ENCODE results near the gene ARID1B.

ARID1B gene

DNA sequence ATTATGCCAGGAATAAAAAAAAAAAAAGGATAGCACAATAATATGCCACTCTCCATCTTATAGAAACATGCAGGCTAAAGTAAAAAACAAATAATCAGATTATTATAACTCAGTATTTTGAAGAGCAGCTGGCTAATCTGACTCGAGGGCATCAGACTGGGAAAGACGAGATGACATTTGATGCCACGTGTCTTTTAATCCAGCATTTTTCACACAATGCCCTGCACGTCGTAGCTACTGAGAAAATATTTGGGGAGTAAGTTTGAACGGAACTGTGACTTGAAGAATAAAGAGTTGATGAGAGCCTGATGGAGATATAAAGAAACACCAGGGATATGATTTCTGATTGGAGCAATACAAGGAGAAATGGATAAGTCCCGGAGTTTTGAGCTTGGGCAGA is 237.7 kb downstream of the ARID1B start:
- no peak overlapping the region for H2BK120ac ChIP-seq (ENCODE audit: insufficient read depth, low read length, poor library complexity)
- H2BK5ac ChIP-seq (ENCODE audit: low read depth, low read length, poor library complexity): no peak overlapping the region
- no peak overlapping the region for H4K12ac ChIP-seq (ENCODE audit: low read depth, low read length)

DNA sequence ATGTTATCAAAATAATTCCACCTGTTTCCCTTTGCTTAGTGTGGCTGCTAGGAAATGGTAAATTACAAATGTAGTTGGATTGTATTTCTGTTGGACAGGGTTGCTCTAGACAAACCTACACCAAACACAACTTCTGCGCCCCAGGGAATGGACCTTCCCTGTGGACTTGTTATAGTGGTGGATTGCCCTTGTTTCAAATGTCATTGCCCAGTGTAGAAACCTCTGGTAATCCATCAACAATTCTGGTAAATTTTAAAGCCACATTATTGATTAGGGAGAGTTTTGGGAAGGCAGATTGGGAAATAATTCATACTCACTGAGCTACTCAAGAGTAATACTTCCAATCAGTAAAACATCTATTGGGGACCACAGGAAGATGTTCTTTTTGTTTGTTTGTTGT is 239.8 kb downstream of the ARID1B start:
- Histone ChIP-seq H2BK12ac (ENCODE audit: low read length) (no peak overlapping the region), H4K8ac (ENCODE audit: low read depth, low read length) (no peak overlapping the region), H3K4me3 (ENCODE audit: low read depth, low read length) (no peak overlapping the region), H3K14ac (ENCODE audit: low read length) (no peak overlapping the region), H3K27ac (ENCODE audit: low read depth, low read length) (no peak overlapping the region), H3K9me3 (ENCODE audit: insufficient read depth, low read depth, low read length) (no peaks in the 10 kb centered on the region), H3K27me3 (ENCODE audit: insufficient read depth, low read length) (no peaks in the 10 kb centered on the region), H2BK120ac (ENCODE audit: insufficient read depth, low read length, poor library complexity) (no peak overlapping the region), H2AFZ (ENCODE audit: insufficient read depth, low read length, poor library complexity) (no peak overlapping the region), H3K79me1 (ENCODE audit: low read length) (peaks cover 11% of the 10 kb centered on the region), H3K23ac (ENCODE audit: low read length) (no peak overlapping the region), H2BK5ac (ENCODE audit: low read depth, low read length, poor library complexity) (no peak overlapping the region), H3K4ac (ENCODE audit: low read depth, low read length) (no peak overlapping the region), H3K9ac (ENCODE audit: low read length) (no peak overlapping the region), H4K12ac (ENCODE audit: low read depth, low read length) (no peak overlapping the region), H2AK5ac (ENCODE audit: low read length) (no peak overlapping the region), H3K4me1 (ENCODE audit: control insufficient read depth in 1 of 2, insufficient read depth in 2 of 2, low read length in 2 of 2) (peaks cover 5% of the 10 kb centered on the region in 2 experiments), H3K4me2 (ENCODE audit: low read length) (no peak overlapping the region), H4K91ac (ENCODE audit: low read depth, low read length) (no peak overlapping the region), H3K36me3 (ENCODE audit: control insufficient read depth in 1 of 2, insufficient read depth in 2 of 2, low read length in 2 of 2) (no peaks in the 10 kb centered on the region), H3K18ac (ENCODE audit: low read length) (no peak overlapping the region), H3K79me2 (ENCODE audit: control insufficient read depth, insufficient read depth, low read length, poor library complexity) (peaks cover 8% of the 10 kb centered on the region)
- DNase-seq: no peak
- WGBS (ENCODE audit: extremely low coverage, insufficient coverage, insufficient read length): no CpG with 5 or more reads among the region's 1 CpG

More for the DNA sequence above, 237.7 kb downstream of the ARID1B start:
- no peak for DNase-seq
- no peak overlapping the region for H3K18ac ChIP-seq (ENCODE audit: low read length)
- WGBS (ENCODE audit: extremely low coverage, insufficient coverage, insufficient read length): 100% methylated on average over 1 of the region's 7 CpGs
- no peaks in the 10 kb centered on the region for H3K9me3 ChIP-seq (ENCODE audit: insufficient read depth, low read depth, low read length)
- H3K14ac ChIP-seq (ENCODE audit: low read length): no peak overlapping the region
- no peak overlapping the region for H3K27ac ChIP-seq (ENCODE audit: low read depth, low read length)
- H3K9ac ChIP-seq (ENCODE audit: low read length): no peak overlapping the region
- no peaks in the 10 kb centered on the region for H3K79me2 ChIP-seq (ENCODE audit: control insufficient read depth, insufficient read depth, low read length, poor library complexity)
- no peaks in the 10 kb centered on the region for H3K36me3 ChIP-seq (ENCODE audit: control insufficient read depth in 1 of 2, insufficient read depth in 2 of 2, low read length in 2 of 2)
- H3K4me3 ChIP-seq (ENCODE audit: low read depth, low read length): no peak overlapping the region
- H3K4me2 ChIP-seq (ENCODE audit: low read length): no peak overlapping the region
- H3K79me1 ChIP-seq (ENCODE audit: low read length): no peaks in the 10 kb centered on the region
- H4K8ac ChIP-seq (ENCODE audit: low read depth, low read length): no peak overlapping the region
- H2BK12ac ChIP-seq (ENCODE audit: low read length): no peak overlapping the region
- no peak overlapping the region for H3K4ac ChIP-seq (ENCODE audit: low read depth, low read length)
- no peak overlapping the region for H2AFZ ChIP-seq (ENCODE audit: insufficient read depth, low read length, poor library complexity)
- no peak overlapping the region for H3K23ac ChIP-seq (ENCODE audit: low read length)
- no peaks in the 10 kb centered on the region for H3K27me3 ChIP-seq (ENCODE audit: insufficient read depth, low read length)
- no peak overlapping the region for H4K91ac ChIP-seq (ENCODE audit: low read depth, low read length)
- H2AK5ac ChIP-seq (ENCODE audit: low read length): no peak overlapping the region
- H3K4me1 ChIP-seq (ENCODE audit: control insufficient read depth in 1 of 2, insufficient read depth in 2 of 2, low read length in 2 of 2): peaks cover 5% of the 10 kb centered on the region in 2 experiments

DNA sequence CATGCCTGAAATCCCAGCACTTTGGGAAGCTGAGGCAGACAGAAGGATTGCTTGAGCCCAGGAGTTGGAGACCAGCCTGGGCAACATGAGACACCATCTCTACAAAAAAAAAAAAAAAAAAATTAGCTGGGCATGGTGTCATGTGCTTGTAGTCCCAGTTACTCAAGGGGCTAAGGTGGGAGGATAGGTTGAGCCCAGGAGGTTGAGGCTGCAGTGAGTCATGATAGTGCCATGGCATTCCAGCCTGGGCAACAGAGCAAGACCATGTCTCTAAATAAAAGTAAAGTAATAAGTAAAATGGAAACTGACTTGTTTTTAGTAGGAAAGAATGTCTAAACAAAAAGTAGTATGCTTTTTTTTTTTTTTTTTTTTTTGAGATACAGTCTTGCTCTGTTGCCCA is 240.7 kb downstream of the ARID1B start:
- Histone ChIP-seq H2BK12ac (ENCODE audit: low read length) (no peak overlapping the region), H3K9me3 (ENCODE audit: insufficient read depth, low read depth, low read length) (no peaks in the 10 kb centered on the region), H3K79me1 (ENCODE audit: low read length) (peaks cover 11% of the 10 kb centered on the region), H3K4ac (ENCODE audit: low read depth, low read length) (no peak overlapping the region), H4K12ac (ENCODE audit: low read depth, low read length) (no peak overlapping the region), H4K91ac (ENCODE audit: low read depth, low read length) (no peak overlapping the region), H3K4me2 (ENCODE audit: low read length) (no peak overlapping the region), H3K4me1 (ENCODE audit: control insufficient read depth in 1 of 2, insufficient read depth in 2 of 2, low read length in 2 of 2) (peaks cover 5 to 8% of the 10 kb centered on the region in 2 experiments), H3K36me3 (ENCODE audit: control insufficient read depth in 1 of 2, insufficient read depth in 2 of 2, low read length in 2 of 2) (no peaks in the 10 kb centered on the region), H4K8ac (ENCODE audit: low read depth, low read length) (no peak overlapping the region), H3K27ac (ENCODE audit: low read depth, low read length) (no peak overlapping the region), H3K79me2 (ENCODE audit: control insufficient read depth, insufficient read depth, low read length, poor library complexity) (peaks cover 8% of the 10 kb centered on the region), H2BK5ac (ENCODE audit: low read depth, low read length, poor library complexity) (no peak overlapping the region), H3K4me3 (ENCODE audit: low read depth, low read length) (no peak overlapping the region), H2AFZ (ENCODE audit: insufficient read depth, low read length, poor library complexity) (no peak overlapping the region), H3K18ac (ENCODE audit: low read length) (no peak overlapping the region), H3K27me3 (ENCODE audit: insufficient read depth, low read length) (no peaks in the 10 kb centered on the region), H3K9ac (ENCODE audit: low read length) (no peak overlapping the region), H3K23ac (ENCODE audit: low read length) (no peak overlapping the region), H2AK5ac (ENCODE audit: low read length) (no peak overlapping the region), H2BK120ac (ENCODE audit: insufficient read depth, low read length, poor library complexity) (no peak overlapping the region), H3K14ac (ENCODE audit: low read length) (no peak overlapping the region)
- DNase-seq: no peak

DNA sequence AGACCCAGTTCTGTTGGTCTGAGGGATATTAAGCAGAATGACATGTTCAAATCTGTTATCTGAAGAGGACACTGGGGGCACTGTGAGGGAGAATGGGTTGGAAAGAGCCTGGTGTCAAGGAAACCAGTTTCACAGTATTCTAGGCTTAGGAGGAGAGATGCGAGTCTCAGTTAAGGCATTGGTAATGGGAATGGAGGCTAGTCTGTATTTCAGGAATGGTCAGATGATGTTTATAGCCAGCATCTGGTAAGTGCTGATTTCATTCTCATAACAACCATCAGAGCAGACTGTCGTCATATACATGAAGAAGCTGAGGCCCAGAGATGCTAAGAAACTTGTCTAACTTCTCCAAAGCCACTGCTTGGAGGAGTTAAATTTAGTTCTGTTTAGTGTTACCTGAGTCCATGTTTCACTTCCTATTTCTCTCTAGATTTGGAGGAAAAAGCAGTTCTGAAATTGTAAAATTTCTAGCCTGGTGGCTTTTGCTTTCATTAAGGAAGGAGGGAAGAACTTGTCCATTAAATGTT is 242.0 kb downstream of the ARID1B start:
- Histone ChIP-seq H3K9ac (ENCODE audit: low read length) (no peak overlapping the region), H4K8ac (ENCODE audit: low read depth, low read length) (no peak overlapping the region), H3K4ac (ENCODE audit: low read depth, low read length) (no peak overlapping the region), H3K4me2 (ENCODE audit: low read length) (no peak overlapping the region), H3K79me2 (ENCODE audit: control insufficient read depth, insufficient read depth, low read length, poor library complexity) (peaks cover 8% of the 10 kb centered on the region), H3K4me1 (ENCODE audit: control insufficient read depth in 1 of 2, insufficient read depth in 2 of 2, low read length in 2 of 2) (peaks cover 5 to 8% of the 10 kb centered on the region in 2 experiments), H3K18ac (ENCODE audit: low read length) (no peak overlapping the region), H3K36me3 (ENCODE audit: control insufficient read depth in 1 of 2, insufficient read depth in 2 of 2, low read length in 2 of 2) (no peaks in the 10 kb centered on the region), H3K23ac (ENCODE audit: low read length) (no peak overlapping the region), H3K79me1 (ENCODE audit: low read length) (peaks cover 11% of the 10 kb centered on the region), H3K27ac (ENCODE audit: low read depth, low read length) (peak overlapping the region; percentile 54), H3K9me3 (ENCODE audit: insufficient read depth, low read depth, low read length) (no peaks in the 10 kb centered on the region), H2AFZ (ENCODE audit: insufficient read depth, low read length, poor library complexity) (no peak overlapping the region), H2AK5ac (ENCODE audit: low read length) (no peak overlapping the region), H3K27me3 (ENCODE audit: insufficient read depth, low read length) (no peaks in the 10 kb centered on the region), H2BK120ac (ENCODE audit: insufficient read depth, low read length, poor library complexity) (no peak overlapping the region), H4K12ac (ENCODE audit: low read depth, low read length) (no peak overlapping the region), H3K4me3 (ENCODE audit: low read depth, low read length) (no peak overlapping the region), H3K14ac (ENCODE audit: low read length) (no peak overlapping the region), H2BK5ac (ENCODE audit: low read depth, low read length, poor library complexity) (no peak overlapping the region), H2BK12ac (ENCODE audit: low read length) (no peak overlapping the region), H4K91ac (ENCODE audit: low read depth, low read length) (no peak overlapping the region)
- no CpG with 5 or more reads among the region's 2 CpGs for WGBS (ENCODE audit: extremely low coverage, insufficient coverage, insufficient read length)
- DNase-seq: peak; percentile 48 to 67

Data from trophoblast cell (in vitro differentiated cells and primary cell).